Daoy (cell line): Measurements from ENCODE around the gene CELF4. TPM values are rescaled to one million over a fixed set of nuclear protein-coding genes. Genes with fewer than 3 reads are reported as not detected.

Experiments
- DNase-seq: peaks from one replicate; pipeline ENCODE4 v3.0.0-alpha.2; 2015; ENCODE audit warnings: low read depth
- total RNA-seq: library from RNA; depleted of rRNA; stranded (reverse); fragments of >200 nt; shearing (Covaris generic); gene quantifications from 2 replicates; pipeline ENCODE4 v1.2.3, GENCODE V29; 2014

The CELF4 gene
- total RNA-seq, 1 experiment from 2014 or later, result not detected

DNA sequence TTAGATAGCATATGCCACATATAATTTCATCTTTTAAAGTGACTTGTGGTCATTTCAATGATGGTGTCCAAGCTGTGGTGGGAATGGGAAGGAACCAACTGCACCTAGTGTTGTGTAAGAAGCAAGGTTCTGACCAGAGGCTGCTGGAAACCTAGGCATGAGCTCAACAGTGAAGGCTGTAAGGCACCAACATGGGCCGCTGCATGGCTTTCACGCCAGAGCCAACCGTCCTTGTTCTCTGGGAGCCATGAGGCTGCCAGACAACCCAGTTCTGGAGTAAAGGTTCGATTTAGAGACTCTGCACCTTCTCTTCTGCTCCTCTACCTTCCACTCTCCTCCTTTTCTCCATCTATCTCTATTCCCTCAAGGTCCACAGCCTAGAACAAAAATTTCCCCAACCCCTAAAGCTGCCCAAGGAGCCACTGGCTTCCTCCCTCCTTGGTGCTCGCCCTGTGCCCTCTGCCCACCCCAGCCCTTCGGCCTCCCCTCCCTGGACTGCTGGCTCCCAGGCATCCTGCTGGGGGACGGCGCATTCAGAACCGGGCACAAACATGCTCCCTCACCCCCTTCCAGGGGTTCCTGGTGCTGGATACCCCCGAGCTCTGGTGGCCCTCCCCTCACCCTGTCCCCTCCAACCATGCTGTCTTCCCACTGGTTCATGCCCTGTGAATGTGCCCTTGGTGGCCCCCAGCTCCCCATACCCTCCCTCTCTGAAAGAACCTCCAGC lies 305.1 kb downstream of the CELF4 start:
- DNase-seq, result no peak

DNA sequence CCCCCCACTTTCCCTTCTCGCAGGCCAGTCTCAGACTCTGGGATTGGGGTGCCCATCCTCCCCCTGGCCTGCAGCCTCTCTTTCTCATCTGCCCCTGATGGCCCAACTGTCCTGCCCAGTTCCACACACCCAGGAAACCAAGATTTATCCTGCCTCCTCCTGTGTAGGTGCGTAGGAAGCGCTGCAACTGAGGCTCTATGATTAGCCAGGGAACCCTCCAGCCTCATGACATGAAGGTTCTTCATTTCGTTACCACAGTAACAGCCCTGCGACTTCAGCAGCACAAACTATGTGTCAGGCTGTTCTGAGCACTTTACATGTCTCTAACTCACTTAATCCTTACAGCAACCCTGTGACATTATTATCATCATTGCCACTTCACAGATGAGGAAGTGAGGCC lies 305.9 kb downstream of the CELF4 start:
- DNase-seq, result no peak

DNA sequence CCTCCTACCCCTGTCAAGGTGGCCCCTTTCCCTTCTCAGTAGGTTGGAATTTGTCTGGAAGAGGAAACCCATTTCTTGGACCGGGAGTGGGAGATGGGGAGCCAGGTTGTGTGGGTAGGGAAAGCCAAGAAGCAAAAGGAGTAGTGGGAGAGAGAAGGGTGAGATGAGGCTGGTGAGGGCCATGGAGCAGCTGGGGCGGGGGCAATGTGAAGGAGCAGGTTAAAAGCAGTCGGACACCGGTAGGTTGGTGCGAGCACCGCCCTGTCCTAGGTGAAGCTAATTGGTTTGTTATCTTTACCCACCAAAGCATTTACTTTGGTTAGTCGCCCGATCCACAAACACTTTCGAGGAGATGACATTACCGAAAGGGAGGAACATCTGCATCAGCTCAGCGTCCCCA lies 306.8 kb downstream of the CELF4 start:
- DNase-seq, result no peak

DNA sequence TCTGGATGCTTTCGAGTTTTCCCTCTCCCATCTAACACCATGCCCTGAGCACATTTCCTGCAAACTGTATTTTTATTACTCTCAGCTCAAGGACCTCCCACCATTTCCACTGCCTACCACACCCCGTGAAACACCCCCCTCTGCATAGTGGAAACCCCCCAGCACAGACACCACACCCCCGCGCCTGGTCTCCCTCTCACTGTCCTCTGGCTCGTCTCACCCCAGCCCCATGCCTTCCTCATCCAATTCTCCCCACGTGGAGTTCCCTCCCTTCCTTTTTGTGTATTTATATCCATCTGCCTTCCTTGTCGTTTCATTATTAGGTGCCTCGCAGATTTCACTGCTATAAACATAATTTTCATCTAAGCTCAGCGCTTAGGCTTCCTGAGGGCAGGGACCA lies 307.5 kb downstream of the CELF4 start:
- DNase-seq, result no peak

DNA sequence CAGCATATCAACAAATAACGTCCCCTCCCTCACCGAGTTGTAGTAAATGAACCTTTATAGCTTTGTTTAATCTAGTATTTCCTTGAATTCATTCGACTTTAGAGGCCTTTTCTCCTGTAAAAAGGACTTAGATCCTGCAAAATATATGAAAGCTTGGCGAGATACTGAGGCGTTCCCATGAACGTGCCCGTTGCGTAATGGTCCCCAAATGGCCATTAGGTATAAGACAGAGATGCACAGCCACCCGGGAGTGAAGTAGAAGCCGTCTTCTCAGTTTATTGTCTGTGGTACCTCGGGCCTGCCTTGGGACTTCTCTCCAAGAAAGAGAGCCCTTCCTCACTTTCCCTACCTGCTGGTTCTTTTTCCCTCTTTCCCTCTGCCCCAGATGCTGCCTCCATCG lies 310.6 kb downstream of the CELF4 start:
- no peak for DNase-seq

DNA sequence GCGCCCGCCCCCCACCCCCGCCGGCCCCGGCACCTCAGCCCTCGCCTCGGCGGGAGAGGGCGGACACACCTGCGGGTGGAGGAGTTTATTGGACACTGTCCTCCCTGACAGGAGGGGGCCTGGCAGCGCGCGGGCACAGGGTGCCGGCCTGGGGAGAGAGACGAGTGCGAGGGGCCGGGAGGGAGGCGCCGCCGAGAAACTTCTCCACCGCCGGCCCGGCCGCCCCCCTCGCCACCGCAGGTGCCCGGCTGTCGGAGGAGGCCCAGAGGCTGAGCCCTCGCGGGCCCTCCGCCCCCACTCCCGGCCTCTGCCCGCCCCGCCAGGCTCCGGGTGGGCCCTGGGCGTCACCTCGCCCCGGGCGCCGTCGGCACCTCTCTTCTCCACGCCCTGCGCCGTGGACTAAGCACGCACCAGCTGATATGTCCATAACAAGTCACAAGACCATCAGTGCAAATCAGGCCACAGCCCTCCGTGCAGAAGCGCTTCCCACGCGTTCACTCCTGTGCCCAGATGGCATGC lies 311.3 kb downstream of the CELF4 start:
- no peak for DNase-seq

DNA sequence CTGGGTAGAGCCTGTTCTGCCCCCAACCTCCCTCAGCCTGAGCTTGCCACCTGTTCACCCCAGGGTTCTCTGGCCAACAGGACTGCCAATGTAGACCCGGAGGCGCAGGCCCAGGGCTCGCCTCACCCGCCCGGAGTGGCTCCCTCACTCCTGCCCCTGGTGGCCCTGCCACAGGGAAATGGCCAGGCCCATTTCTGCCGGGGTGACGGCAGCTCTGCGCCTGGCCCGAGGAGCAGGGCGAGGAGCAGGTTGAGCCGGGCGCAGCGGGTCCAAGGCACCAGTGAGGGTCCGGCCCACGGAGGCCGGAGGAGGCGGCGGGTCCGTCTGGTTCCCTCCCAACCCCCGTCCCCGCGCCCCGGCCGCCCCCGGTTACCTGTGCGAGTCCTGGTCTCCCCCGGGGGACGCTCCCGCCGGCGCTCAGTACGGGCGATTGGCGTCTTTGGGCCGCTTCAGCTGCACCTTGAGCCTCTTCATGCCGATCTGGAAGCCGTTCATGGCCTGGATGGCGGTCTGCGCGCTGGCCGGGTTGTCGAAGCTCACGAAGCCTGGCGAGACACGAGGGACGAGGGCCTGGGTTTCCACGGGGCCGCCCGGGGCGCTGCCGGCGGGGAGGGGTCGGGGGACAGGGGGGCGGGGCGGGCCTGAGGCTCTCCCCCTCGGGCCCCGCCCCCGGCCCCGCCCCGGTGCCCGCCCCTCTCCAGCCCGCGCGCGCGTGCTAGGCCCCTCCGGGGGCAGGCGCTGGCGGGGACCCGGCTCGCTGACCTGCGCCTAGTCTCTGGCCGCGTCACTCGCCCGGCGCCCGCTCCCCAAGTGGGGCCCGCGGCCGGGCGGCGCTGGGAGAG lies 312.0 kb downstream of the CELF4 start:
- peak; percentile 35 for DNase-seq

DNA sequence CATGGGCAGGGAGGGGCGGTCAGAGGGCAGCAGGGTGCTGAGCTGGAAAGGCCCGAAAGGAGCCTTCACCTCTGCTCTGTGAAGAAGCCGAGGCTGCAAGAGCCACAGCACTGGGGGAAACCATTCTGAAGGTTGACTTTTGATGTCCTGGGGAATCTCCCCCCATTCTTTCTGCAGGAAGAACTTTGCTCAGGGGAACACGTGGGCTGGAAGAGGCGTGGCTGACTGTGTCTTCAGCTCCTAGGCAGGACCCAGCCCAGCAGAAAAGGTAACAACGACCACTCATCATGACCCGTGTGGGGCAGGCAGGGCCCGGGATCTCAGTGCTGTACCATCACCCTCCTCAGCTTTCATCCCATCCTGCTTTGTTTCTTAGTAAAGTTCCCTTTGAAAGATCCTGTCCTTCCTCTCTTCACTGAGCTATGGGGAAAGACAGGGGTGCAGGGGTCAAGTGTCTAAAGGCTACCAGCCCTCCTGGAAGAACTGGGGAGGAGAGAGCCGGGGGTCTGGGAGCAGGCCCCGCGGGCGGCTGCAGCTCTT lies 312.7 kb downstream of the CELF4 start:
- no peak for DNase-seq

DNA sequence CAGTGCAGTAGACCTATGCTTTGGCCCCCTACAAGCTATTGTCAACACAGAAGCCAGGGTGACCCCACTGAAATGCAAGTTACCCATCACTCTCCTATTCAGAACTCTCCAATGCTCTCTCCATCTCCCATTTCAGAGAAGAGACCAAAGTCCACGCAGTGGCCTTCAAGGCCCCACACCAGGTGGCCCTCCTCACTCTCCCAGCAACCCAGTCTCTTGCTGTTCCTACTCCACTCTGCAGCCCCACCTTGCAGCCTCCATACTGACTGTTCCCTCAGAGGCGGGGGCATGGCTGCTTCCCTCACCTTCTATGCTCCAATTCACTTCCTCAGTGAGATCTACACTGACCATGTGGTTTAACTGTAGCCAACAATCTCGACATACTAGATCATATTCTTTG lies 313.3 kb downstream of the CELF4 start:
- DNase-seq, result no peak

DNA sequence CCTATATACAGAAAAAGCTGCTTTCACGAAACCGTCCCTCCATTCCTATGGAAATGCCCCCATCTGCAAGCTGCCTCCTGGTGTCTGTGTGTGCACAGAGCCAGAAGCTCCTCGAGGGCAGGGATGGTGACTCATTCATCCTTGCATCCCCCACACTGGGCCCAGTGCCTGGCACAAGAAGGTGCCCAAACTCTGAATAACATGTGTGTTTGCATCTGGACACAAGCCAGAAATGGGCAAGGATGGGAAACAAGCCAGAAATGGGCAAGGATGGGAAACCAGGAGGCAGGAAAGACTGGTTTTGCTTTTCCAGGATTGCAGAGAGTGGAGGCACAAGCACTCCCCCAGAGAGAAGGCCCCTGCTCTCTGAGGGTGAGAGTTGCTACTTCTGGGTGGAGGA lies 313.9 kb downstream of the CELF4 start:
- peak; percentile 23 for DNase-seq

DNA sequence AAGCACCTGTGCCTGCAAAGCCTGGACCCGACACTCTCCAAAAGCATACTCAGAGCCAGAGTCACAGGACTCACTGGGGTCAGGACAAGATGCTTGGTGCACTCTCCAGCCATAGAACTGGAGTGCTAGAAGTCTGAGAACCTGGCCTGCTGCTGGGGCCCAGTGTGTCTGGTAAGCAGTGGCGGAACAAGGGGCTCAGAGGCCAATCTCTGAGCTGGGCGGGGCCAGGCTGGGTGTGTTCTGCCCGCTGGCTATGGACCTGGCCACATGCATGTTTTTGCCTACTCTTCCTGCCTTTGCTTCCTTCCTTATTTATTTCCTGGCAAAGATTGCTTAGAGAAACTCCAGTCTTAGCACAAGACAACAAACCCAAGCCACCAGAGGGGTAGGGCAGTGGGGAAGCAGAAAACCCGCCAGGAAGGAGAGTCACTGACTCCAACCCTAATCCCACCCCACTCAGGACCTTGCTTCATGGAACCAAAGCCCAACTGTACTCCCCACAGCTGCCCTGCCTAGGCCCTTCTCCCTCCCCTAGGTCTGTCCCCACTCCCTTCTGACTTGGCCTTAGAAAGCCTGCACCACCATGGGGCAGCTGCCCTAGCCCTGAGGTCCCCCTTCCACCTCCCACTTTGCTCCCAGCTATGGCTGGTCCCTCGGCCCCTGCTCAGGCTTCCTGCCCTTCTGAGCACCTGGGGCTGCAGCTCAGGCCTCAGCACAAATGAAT lies 315.5 kb downstream of the CELF4 start:
- no peak for DNase-seq

DNA sequence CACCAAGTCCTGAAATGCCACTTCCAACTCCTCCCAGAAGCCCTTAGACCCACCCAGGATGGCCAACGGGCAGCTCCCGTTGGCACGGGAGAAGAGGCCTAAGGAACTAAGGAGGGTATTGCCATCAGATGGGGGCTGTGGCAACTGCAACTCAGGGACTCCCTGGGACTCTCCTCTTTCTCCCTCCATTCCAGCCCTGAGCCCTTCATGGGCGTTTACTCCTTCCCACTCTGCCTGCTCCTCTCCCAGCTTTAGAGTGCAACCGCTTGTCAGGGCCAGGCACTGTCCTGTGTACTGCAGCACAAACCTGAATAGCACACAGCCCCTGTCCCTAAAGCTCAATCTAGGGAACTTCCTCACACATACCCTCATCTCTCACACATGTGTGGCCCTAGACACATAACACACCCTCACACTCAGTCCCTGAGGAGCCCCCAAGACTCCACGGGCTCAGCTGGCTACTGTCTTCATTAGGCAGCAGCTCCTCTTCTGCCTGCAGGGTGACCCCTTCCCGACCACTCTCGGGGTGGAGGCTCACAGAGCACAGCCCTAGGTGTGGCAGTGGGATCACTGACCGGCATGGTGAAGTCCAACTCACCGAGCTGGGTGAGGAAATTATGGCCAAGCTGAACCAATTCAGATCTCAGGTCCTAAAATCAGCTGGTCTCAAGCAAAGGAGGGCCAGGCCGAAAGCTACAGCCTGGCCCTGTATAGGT lies 316.3 kb downstream of the CELF4 start:
- DNase-seq, result no peak

DNA sequence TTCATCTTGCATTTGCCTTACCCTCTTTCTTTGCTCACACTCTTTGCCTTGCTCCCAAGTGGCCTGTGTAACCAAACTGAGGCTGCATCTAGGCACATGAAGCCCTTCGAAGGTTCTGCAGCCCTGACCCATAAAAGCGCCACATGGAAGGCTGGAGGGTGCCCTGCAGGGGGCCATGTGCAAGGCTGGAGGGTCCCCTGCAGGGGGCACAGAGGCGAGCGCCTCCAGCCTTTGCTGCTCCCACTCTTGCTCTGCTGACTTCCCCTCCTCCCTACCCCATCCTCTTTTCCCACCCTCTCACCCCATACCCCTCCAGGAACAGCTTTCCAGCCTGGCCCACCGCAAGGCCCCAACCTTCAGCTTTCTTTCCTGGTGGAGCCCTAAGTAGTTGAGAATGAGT lies 317.3 kb downstream of the CELF4 start:
- no peak for DNase-seq

DNA sequence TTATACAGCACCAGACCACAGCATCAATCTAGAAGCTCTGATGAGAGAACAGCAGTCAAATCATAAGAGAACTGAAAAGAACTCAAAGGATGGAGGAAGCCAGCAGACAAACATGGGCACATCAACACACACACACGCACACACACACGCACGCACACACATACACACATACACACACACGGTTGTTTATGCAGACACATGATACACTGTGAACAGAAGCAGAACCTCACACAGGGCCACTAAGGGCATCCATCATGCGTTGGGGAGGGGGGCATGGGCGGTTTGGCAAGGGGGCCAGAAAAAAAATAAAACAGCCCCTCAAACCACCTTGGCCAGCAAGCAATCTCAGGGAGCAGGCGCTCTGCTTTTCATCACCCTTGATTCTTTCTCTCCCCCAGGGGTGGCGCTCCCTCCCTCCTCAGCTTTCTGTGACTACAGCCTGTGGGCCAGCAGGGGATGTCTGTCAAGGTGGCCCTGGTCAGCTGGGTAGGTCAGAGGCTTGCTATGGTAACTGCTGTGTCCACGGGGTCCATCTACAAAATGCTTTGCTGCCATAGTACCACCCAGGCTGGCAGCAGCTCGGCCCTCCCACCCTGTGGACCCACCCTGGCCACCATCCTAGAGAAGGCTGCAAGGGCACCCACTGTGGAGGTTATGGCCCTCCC lies 318.0 kb downstream of the CELF4 start:
- no peak for DNase-seq

DNA sequence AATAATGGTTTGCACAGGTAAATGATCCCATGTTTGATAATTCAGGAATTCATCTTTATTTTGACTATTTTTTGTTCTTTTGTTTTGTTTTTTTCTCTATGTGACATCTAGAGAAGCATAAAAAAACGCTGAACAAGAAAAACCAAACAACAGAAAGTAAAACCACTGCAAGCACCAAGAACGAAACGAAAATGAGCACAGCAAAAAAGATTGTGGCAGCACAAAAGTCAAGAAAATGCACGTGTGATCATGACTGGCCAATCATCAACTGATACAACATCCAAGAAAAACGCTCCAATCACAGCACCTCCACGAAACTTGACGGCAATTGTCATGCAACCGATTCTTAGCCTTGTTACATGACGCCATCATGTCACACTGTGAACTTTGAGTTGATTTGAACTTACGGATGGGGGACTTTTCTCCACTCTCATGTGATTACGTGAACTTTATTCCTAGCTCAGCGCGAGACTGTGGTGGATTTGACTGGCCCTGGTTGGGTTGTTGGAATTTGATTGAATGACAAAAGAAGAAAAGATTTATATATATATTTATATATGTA lies 318.7 kb downstream of the CELF4 start:
- DNase-seq, result no peak

DNA sequence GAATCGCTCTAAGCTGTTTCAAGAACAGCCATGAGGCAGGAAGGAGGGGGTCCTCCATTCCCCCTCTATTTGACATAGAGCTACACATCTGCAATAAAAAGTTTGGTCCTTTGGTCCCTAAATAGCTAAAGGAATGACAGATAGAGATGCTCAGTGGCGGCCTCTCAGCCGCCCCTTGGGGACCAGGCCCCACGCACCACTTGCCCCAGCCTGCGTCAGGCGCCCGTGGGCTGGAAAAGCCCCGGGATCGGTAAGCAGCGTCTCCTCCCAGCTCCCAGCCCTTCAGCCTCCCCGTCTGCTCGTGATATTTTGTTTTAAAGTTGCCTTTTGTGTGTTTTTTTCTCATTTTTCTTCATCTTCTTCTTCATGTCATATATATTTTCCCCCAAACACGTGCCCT lies 321.0 kb downstream of the CELF4 start:
- no peak for DNase-seq

DNA sequence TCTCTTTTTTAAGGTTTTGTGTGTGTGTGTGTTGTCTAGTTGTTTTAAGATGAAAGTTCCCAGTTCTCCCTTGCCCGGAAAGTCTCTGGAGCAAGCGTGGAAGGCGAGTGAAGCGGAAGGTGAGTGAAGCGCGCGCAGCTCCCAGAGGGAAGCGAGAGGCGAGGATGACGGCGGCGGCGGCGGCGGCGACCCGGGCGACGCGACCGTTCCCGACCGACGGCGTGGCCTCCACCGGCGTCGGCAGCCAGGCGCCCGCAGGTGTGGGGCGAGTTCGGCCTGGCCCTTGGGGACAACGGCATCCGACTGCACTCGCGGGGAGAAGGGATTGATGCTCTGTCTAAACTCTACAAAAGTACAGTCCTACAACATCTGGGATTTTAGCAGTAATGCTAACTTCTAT lies 321.9 kb downstream of the CELF4 start:
- no peak for DNase-seq

DNA sequence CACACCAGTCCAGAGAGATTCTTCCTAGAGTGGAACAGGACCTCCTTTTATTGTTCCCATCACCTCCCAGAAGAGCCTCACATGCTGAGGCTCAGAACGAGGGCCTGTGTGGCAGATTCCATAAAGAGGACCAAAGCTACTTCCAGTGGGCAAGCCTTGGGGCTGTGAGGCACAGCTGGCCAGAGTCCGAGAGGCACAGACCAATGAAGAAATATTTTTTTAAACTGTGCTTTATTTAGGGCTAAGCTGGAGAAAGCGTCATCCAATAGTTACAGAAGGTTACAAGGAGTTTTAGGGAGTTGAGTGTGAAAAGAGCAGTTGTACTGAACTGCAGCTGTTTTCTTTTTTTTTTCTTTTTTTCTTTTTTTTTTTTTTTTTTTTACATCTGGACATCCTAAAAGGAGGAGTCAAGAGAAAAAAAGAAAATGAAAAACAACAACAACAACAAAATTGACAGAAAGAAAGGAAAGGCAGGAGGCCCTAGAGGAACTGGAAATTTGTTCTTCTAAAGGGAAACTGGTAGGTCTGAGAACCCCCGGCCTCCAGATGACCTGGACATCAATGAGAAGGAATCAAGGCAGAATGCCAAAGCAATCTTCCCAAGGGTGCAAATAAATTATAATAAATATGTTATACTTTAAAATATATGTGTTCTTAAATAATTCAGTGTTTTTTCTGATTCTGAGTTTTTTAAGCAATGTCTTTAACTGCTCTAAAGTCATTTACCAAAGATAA lies 322.6 kb downstream of the CELF4 start:
- DNase-seq, result no peak

DNA sequence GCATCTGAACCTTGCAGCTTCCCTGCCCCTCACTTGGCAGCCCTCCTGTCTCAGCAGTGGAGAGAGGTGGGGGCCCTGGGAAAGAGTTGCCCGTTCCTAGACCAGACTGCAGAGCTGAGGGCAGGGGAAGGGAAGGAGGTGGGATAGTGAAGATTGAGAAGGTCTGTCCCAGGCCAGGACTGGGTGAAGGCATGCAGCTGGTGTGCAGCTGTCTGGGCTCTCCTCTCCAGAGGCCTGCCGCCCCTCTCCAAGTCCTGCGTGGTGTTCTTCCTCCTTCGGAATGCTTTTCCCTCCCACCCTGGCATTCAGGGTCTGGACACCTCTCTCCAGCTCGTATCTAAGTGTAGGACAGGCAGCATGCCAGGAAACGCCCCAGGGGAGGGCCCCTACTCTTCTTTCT lies 323.5 kb downstream of the CELF4 start:
- no peak for DNase-seq
